ENCODE results near the gene FXYD2.

Gene FXYD2

DNA sequence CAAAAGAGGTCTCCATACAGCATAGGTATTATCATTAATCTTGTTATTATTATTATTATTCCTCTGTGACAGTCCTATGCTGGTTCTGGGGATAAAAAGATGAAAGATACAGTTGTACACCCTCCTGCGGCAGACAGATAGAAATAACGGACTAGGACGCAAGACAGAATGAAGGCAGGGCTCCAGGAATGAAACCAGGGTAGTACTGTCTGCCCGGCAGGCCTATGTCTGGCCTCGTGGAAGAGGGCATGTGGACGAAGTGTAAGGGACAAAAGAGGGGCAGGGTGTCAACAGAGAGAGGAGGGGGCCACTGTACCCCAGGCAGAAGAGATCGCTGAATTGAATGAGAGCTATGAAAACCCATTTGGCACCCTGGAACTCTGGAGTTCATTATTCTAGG is 52.7 kb downstream of the FXYD2 start:
- Histone ChIP-seq H3K4me1 (ENCODE audit: insufficient read depth, low read length, severe bottlenecking) (no peaks in the 10 kb centered on the region), H3K79me2 (ENCODE audit: insufficient read depth, low read length) (no peaks in the 10 kb centered on the region), H2AFZ (ENCODE audit: low read length) (no peak overlapping the region), H3K9ac (ENCODE audit: low read length) (no peak overlapping the region), H3K27ac (ENCODE audit: low read depth, low read length, poor library complexity, severe bottlenecking) (no peak overlapping the region), H3K4me2 (ENCODE audit: low read length) (no peak overlapping the region), H3K4me3 (ENCODE audit: low read depth, low read length, poor library complexity, severe bottlenecking) (no peak overlapping the region), H3K36me3 (ENCODE audit: insufficient read depth, low read length) (no peaks in the 10 kb centered on the region), H3K27me3 (ENCODE audit: insufficient read depth, low read length) (0 out of 2 replicates have a peak, but pooled peaks cover 4% of the 10 kb centered on the region), H3K9me3 (ENCODE audit: low read length) (no peaks in the 10 kb centered on the region), H3F3A (ENCODE audit: insufficient read depth, low read length) (no peaks in the 10 kb centered on the region), H3K9me2 (ENCODE audit: low read depth, low read length) (no peaks in the 10 kb centered on the region), H4K20me1 (ENCODE audit: insufficient read depth, low read length) (no peaks in the 10 kb centered on the region)
- no peak for TF ChIP-seq CTCF (IDR thresholded peaks at IDR 0.05; ENCODE audit: low read length)

DNA sequence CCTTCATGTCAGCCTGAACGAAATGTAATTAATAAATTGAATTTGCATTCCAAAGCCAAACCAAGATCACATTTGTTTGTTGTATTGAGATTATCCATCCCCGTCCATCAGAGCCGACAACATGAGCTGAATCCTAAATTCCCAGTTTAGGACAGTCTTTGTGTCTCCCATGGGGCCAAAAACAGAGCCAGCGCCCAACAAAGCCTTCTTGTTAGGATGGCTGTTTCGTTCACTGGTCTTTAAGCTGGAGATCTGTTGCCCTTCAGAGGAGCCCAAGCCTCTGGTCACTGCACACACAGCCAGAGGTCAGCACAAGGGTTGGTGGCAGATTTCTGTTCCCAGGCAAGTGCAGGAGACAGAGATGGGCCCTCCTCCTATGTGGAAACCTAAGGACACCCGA is 53.3 kb downstream of the FXYD2 start:
- H3K27me3 ChIP-seq (ENCODE audit: insufficient read depth, low read length): 0 out of 2 replicates have a peak, but pooled peaks cover 4% of the 10 kb centered on the region
- H3K9me3 ChIP-seq (ENCODE audit: low read length): no peaks in the 10 kb centered on the region
- H3K4me2 ChIP-seq (ENCODE audit: low read length): no peak overlapping the region
- no peak overlapping the region for H2AFZ ChIP-seq (ENCODE audit: low read length)
- no peak overlapping the region for H3K4me3 ChIP-seq (ENCODE audit: low read depth, low read length, poor library complexity, severe bottlenecking)
- no peaks in the 10 kb centered on the region for H3K79me2 ChIP-seq (ENCODE audit: insufficient read depth, low read length)
- no peaks in the 10 kb centered on the region for H3K9me2 ChIP-seq (ENCODE audit: low read depth, low read length)
- no peaks in the 10 kb centered on the region for H4K20me1 ChIP-seq (ENCODE audit: insufficient read depth, low read length)
- no peaks in the 10 kb centered on the region for H3K4me1 ChIP-seq (ENCODE audit: insufficient read depth, low read length, severe bottlenecking)
- H3K36me3 ChIP-seq (ENCODE audit: insufficient read depth, low read length): no peaks in the 10 kb centered on the region
- H3K9ac ChIP-seq (ENCODE audit: low read length): no peak overlapping the region
- H3F3A ChIP-seq (ENCODE audit: insufficient read depth, low read length): no peaks in the 10 kb centered on the region
- TF ChIP-seq CTCF (IDR thresholded peaks at IDR 0.05; ENCODE audit: low read length): no peak
- no peak for TF ChIP-seq EZH2 (IDR thresholded peaks at IDR 0.05; ENCODE audit: borderline replicate concordance, low read length)
- no peak overlapping the region for H3K27ac ChIP-seq (ENCODE audit: low read depth, low read length, poor library complexity, severe bottlenecking)

GRCh38 chr11:117770061-117770460 is 54.5 kb downstream of the FXYD2 start:
- no peak overlapping the region for H2AFZ ChIP-seq (ENCODE audit: low read length)
- H3K4me1 ChIP-seq (ENCODE audit: insufficient read depth, low read length, severe bottlenecking): no peaks in the 10 kb centered on the region
- H3K79me2 ChIP-seq (ENCODE audit: insufficient read depth, low read length): no peaks in the 10 kb centered on the region
- no peak overlapping the region for H3K4me2 ChIP-seq (ENCODE audit: low read length)
- H3K27ac ChIP-seq (ENCODE audit: low read depth, low read length, poor library complexity, severe bottlenecking): no peak overlapping the region
- H3K4me3 ChIP-seq (ENCODE audit: low read depth, low read length, poor library complexity, severe bottlenecking): no peak overlapping the region
- no peaks in the 10 kb centered on the region for H4K20me1 ChIP-seq (ENCODE audit: insufficient read depth, low read length)
- TF ChIP-seq EZH2 (IDR thresholded peaks at IDR 0.05; ENCODE audit: borderline replicate concordance, low read length): no peak
- TF ChIP-seq CTCF (IDR thresholded peaks at IDR 0.05; ENCODE audit: low read length): no peak
- H3F3A ChIP-seq (ENCODE audit: insufficient read depth, low read length): no peaks in the 10 kb centered on the region
- H3K36me3 ChIP-seq (ENCODE audit: insufficient read depth, low read length): no peaks in the 10 kb centered on the region
- 0 out of 2 replicates have a peak, but pooled peaks cover 4% of the 10 kb centered on the region for H3K27me3 ChIP-seq (ENCODE audit: insufficient read depth, low read length)
- H3K9me2 ChIP-seq (ENCODE audit: low read depth, low read length): no peaks in the 10 kb centered on the region
- no peaks in the 10 kb centered on the region for H3K9me3 ChIP-seq (ENCODE audit: low read length)
- H3K9ac ChIP-seq (ENCODE audit: low read length): no peak overlapping the region
